Activated CD8-positive, alpha-beta memory T cell treated with anti-CD3 and anti-CD28 coated beads for 36 hours (primary cell): Measurements from ENCODE around the gene KLK4. TPM values are rescaled to one million over a fixed set of nuclear protein-coding genes. Genes with fewer than 3 reads are reported as not detected.

Experiments used
- CTCF ChIA-PET: fragments of 350-600 bp; sonication (Branson Sonifier 250); formaldehyde crosslinking; loops from one replicate; lab custom pipeline; 2021; ENCODE audit warnings: antibody characterized with exemption; lab: Charles Lee
- POLR2A ChIA-PET: fragments of 350-600 bp; sonication (Branson Sonifier 250); formaldehyde crosslinking; loops from one replicate; lab custom pipeline; 2021; ENCODE audit warnings: antibody characterized with exemption; lab: Charles Lee
- total RNA-seq, 2 experiments: library from RNA; stranded (reverse); gene quantifications; one replicate each; pipeline ENCODE4 v1.2.3, GENCODE V29; 2021

The KLK4 gene
- total RNA-seq, 2 experiments from 2014 or later = not detected

DNA sequence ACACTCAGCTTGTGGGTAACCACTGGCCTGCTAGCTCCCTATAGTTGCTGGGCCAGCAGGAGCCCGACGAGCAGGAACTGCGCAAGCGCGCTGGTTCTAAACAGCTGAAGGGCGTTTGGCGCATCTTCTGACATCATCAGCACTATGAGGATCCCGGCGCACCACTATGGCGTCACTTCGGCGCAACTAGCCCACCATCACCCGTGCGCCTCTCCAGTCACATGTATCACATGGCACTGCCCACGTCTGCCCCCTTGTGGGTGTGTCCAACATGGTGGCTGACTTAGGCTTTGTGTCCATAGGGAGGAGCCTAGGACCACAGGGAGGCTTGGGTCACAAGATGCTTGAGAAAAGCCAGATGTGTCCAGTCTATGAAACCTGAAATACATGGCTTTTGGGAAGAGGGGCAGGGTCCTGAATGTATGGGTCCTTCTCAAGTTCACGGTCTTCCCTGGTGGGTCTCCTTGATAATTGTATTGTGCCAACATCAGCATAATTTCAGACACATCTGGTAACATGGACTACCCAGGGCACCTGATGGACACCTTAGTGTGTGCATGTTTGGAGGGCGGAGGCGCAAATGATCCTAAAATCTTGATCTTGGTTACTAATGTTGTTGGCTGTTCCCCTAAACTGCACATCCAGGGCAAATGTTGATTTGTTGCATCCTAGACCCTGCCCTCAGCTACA lies 18.0 kb downstream of the KLK4 start:
- ChIA-PET POLR2A (no interaction called here), CTCF (interaction anchor here (0.5 kb wide), 1 partner anchor 656 kb away, joined by 3 read pairs; no protein-coding TSS in a partner anchor)

- ChIA-PET CTCF (interaction anchor here (0.5 to 0.7 kb wide), 3 partner anchors 130 to 315 kb away, joined by 3 read pairs; no protein-coding TSS in a partner anchor), POLR2A (no interaction called here)
Observed at GRCh38 chr19:50891253-50891625, 20.0 kb downstream of the KLK4 start.

- ChIA-PET POLR2A (no interaction called here), CTCF (interaction anchor here (0.5 to 0.6 kb wide), 2 partner anchors 130 to 262 kb away, joined by 3 read pairs; no protein-coding TSS in a partner anchor)
Observed at GRCh38 chr19:50890422-50891252, 20.6 kb downstream of the KLK4 start.

GRCh38 chr19:50889638-50890037 lies 21.6 kb downstream of the KLK4 start:
- CTCF ChIA-PET = no interaction called here
- POLR2A ChIA-PET = no interaction called here

DNA sequence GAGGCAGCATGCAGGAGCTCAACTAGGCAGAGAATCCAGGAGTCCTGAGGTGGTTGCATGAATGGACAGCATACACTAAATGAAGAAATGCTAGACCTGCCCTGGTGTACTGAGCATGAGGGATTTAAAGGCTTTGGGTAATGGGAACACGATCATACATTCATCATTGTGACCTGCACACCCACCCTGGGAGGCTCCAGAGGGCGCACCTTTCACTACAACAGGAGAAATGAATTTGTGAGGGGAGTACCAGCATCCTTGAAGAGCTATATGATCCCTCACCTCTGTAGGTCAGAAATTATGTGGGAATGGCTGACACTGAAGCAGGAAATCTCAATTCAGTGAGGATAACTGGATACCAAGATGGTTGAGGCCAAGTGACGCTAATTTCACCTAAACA lies 29.0 kb downstream of the KLK4 start:
- POLR2A ChIA-PET = no interaction called here
- CTCF ChIA-PET = interaction anchor here (1.0 kb wide), 1 partner anchor 40 kb away, joined by 3 read pairs; no protein-coding TSS in a partner anchor

GRCh38 chr19:50880241-50880640 lies 31.0 kb downstream of the KLK4 start:
- CTCF ChIA-PET = no interaction called here
- POLR2A ChIA-PET = no interaction called here

GRCh38 chr19:50878851-50879250 lies 32.3 kb downstream of the KLK4 start:
- POLR2A ChIA-PET = no interaction called here
- CTCF ChIA-PET = no interaction called here

- CTCF ChIA-PET = no interaction called here
- POLR2A ChIA-PET = no interaction called here
Observed at GRCh38 chr19:50877338-50877737, 33.9 kb downstream of the KLK4 start.

DNA sequence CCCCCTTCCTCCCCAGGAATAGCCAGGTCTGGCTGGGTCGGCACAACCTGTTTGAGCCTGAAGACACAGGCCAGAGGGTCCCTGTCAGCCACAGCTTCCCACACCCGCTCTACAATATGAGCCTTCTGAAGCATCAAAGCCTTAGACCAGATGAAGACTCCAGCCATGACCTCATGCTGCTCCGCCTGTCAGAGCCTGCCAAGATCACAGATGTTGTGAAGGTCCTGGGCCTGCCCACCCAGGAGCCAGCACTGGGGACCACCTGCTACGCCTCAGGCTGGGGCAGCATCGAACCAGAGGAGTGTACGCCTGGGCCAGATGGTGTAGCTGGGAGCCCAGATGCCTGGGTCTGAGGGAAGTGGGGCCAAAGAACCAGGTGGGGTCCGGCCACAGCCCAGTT lies 34.7 kb downstream of the KLK4 start:
- POLR2A ChIA-PET = no interaction called here
- CTCF ChIA-PET = no interaction called here

DNA sequence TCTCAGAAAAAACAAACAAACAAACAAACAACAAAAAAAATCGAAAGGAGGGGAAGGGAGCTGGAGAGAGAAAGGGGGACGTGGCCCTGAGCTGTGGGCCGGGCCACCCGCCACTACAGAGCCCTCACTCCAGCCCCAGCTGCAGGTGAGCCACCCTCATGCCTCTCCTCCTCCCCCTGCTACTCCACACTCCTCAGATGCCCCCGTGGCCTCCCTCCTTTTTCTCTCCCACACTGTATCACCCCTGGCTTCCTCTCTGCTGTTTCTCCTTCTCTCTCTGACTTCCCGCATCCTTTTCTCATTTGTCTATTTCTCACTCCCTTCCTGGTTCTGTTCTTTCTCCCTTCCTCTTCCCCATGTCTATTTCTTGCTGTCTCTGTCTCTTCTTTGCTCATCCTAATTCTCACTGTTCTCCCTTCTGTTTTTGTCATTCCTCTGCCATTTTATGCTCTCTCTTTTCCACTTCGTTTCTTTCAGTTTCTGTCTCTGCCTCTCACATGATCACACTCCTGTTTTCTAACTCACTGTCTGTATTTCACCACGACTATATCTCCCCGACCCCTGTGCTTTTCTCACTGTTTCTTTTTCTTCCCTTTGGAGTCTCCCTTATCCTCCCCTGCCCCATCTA lies 35.3 kb downstream of the KLK4 start:
- POLR2A ChIA-PET = interaction anchor here (0.6 kb wide), 1 partner anchor 105 kb away, joined by 5 read pairs; the partner anchor contains the start of gene GPR32

DNA sequence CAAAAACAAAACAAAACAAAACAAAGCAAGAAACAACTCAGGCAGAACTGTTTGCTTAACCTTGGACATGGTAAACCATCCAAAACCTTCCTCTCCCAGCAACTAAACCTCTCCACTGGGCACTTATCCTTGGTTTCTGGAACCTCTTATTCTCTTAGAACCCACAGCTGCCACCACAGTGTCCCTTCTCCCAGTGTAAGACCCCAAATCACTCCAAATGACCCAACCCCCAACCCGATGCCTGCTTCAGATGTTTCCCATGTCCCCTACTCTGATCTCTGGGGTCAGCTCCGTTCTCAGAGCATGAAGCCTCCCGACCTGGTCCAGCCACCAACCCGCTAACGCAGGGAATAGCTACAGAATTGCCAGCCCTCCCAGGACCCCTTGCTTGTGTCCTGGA lies 37.0 kb downstream of the KLK4 start:
- CTCF ChIA-PET = no interaction called here
- POLR2A ChIA-PET = no interaction called here

More for the DNA sequence above, 35.3 kb downstream of the KLK4 start:
- CTCF ChIA-PET = no interaction called here

DNA sequence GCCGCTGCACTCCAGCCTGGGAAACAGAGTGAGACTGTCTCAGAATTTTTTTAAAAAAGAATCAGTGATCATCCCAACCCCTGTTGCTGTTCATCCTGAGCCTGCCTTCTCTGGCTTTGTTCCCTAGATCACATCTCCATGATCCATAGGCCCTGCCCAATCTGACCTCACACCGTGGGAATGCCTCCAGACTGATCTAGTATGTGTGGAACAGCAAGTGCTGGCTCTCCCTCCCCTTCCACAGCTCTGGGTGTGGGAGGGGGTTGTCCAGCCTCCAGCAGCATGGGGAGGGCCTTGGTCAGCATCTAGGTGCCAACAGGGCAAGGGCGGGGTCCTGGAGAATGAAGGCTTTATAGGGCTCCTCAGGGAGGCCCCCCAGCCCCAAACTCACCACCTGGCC lies 38.1 kb downstream of the KLK4 start, which contains the start of gene KLK2:
TSS of gene KLK2 (plus strand) at position 384 of the 400 bp plus-strand sequence. CDS start 35 bp downstream, outside the sequence.
- CTCF ChIA-PET = no interaction called here
- POLR2A ChIA-PET = no interaction called here

GRCh38 chr19:50870417-50871089 lies 40.6 kb downstream of the KLK4 start:
- CTCF ChIA-PET = interaction anchor here (0.6 kb wide), 1 partner anchor 413 kb away, joined by 3 read pairs; no protein-coding TSS in a partner anchor
- POLR2A ChIA-PET = no interaction called here

GRCh38 chr19:50869479-50869878 lies 41.7 kb downstream of the KLK4 start:
- CTCF ChIA-PET = no interaction called here
- POLR2A ChIA-PET = no interaction called here

DNA sequence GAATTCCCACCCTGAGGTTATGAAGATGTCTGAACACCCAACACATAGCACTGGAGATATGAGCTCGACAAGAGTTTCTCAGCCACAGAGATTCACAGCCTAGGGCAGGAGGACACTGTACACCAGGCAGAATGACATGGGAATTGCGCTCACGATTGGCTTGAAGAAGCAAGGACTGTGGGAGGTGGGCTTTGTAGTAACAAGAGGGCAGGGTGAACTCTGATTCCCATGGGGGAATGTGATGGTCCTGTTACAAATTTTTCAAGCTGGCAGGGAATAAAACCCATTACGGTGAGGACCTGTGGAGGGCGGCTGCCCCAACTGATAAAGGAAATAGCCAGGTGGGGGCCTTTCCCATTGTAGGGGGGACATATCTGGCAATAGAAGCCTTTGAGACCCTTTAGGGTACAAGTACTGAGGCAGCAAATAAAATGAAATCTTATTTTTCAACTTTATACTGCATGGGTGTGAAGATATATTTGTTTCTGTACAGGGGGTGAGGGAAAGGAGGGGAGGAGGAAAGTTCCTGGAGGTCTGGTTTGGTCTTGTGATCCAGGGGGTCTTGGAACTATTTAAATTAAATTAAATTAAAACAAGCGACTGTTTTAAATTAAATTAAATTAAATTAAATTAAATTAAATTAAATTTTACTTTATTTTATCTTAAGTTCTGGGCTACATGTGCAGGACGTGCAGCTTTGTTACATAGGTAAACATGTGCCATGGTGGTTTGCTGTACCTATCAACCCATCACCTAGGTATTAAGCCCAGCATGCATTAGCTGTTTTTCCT lies 49.5 kb downstream of the KLK4 start:
- POLR2A ChIA-PET = no interaction called here
- CTCF ChIA-PET = no interaction called here

DNA sequence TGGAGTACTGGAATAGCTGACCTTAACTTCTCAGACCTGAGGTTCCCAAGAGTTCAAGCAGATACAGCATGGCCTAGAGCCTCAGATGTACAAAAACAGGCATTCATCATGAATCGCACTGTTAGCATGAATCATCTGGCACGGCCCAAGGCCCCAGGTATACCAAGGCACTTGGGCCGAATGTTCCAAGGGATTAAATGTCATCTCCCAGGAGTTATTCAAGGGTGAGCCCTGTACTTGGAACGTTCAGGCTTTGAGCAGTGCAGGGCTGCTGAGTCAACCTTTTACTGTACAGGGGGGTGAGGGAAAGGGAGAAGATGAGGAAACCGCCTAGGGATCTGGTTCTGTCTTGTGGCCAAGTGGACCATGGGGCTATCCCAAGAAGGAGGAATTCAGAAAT lies 50.2 kb downstream of the KLK4 start:
- ChIA-PET CTCF (interaction anchor here (0.5 kb wide), 1 partner anchor 23 kb away, joined by 3 read pairs; no protein-coding TSS in a partner anchor), POLR2A (no interaction called here)

DNA sequence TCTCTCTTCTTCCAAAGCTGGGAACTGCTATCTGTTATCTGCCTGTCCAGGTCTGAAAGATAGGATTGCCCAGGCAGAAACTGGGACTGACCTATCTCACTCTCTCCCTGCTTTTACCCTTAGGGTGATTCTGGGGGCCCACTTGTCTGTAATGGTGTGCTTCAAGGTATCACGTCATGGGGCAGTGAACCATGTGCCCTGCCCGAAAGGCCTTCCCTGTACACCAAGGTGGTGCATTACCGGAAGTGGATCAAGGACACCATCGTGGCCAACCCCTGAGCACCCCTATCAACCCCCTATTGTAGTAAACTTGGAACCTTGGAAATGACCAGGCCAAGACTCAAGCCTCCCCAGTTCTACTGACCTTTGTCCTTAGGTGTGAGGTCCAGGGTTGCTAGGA lies 51.3 kb downstream of the KLK4 start:
- CTCF ChIA-PET = no interaction called here
- POLR2A ChIA-PET = no interaction called here

DNA sequence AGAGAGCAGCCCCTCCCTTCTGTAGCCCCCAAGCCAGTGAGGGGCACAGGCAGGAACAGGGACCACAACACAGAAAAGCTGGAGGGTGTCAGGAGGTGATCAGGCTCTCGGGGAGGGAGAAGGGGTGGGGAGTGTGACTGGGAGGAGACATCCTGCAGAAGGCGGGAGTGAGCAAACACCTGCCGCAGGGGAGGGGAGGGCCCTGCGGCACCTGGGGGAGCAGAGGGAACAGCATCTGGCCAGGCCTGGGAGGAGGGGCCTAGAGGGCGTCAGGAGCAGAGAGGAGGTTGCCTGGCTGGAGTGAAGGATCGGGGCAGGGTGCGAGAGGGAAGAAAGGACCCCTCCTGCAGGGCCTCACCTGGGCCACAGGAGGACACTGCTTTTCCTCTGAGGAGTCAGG lies 52.3 kb downstream of the KLK4 start:
- ChIA-PET CTCF (no interaction called here), POLR2A (no interaction called here)

- ChIA-PET POLR2A (no interaction called here), CTCF (no interaction called here)
Observed at GRCh38 chr19:50857366-50857765, 53.8 kb downstream of the KLK4 start.
